Fibroblast of the aortic adventitia (primary cell): ENCODE measurements around the gene KCNQ2. TPM values are rescaled to one million over a fixed set of nuclear protein-coding genes. Genes with fewer than 3 reads are reported as not detected.

Experiments used
- DNase-seq: peaks from one replicate; pipeline ENCODE4 v3.0.0-alpha.2; 2010; ENCODE audit warnings: low read depth
- H3K4me3 ChIP-seq: 2 replicates; pipeline ENCODE4 v1.5.1; 2011; ENCODE audit warnings: low read depth, mild to moderate bottlenecking, control low read depth, low read length, moderate library complexity
- total RNA-seq: library from RNA; depleted of rRNA; stranded (reverse); fragments of >200 nt; gene quantifications from 2 replicates; pipeline ENCODE4 v1.2.3, GENCODE V29; 2012; ENCODE audit warnings: low replicate concordance
- TF ChIP-seq, protein P1 (sequence below): IDR thresholded peaks from 2 replicates; pipeline ENCODE4 v1.5.1; 2011; ENCODE audit warnings: mild to moderate bottlenecking, low read length, control low read depth, inconsistent platforms; ENCODE audit not compliant: insufficient read depth

KCNQ2 gene
- total RNA-seq, 1 donor = not detected

DNA sequence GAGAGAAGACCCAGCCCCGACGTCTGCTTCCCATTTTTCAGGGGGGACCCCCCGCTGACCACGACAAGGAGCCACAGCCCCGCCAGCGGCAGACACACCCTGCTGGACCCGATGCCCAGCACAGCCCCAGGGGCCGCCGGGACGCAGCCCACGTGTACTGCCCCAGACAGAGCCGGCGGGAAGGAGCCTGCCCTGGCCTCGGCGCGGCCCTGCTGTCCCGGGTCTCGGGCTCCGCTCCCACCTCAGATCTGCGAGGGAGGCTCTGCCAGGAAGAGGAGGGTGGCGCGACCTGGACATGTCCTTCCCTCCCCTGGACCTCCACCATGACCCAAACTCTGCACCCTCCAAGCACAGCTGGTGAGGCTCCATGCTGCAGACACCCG, 54.7 kb downstream of the KCNQ2 start:
- TF ChIP-seq, protein P1, sequence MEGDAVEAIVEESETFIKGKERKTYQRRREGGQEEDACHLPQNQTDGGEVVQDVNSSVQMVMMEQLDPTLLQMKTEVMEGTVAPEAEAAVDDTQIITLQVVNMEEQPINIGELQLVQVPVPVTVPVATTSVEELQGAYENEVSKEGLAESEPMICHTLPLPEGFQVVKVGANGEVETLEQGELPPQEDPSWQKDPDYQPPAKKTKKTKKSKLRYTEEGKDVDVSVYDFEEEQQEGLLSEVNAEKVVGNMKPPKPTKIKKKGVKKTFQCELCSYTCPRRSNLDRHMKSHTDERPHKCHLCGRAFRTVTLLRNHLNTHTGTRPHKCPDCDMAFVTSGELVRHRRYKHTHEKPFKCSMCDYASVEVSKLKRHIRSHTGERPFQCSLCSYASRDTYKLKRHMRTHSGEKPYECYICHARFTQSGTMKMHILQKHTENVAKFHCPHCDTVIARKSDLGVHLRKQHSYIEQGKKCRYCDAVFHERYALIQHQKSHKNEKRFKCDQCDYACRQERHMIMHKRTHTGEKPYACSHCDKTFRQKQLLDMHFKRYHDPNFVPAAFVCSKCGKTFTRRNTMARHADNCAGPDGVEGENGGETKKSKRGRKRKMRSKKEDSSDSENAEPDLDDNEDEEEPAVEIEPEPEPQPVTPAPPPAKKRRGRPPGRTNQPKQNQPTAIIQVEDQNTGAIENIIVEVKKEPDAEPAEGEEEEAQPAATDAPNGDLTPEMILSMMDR = no peak
- DNase-seq = no peak
- no peak overlapping the region for H3K4me3 ChIP-seq

- TF ChIP-seq, protein P1 = no peak
- no peak for DNase-seq
- H3K4me3 ChIP-seq = no peak overlapping the region
These were observed 55.2 kb downstream of the KCNQ2 start for GRCh38 chr20:63417097-63417737.

DNA sequence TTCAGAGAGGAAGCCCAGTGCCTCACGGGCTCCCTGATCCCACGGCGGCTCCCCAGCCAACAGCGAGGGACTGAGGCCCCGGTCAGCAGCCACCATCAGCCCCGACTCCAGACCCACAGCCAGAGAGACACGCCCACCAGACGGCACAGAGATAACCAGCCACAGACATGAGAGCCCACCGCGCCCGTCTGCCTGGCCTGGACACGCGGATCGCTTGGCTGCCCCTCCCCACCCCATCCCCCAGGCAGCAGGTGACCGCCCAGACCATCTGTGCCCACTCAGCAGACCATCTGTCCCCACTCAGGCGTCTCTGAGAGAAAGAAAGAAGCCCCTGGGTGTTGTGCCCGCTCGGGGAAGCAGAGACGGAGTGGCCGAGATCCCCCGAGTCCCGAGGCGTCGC, 55.8 kb downstream of the KCNQ2 start:
- no peak for DNase-seq
- TF ChIP-seq, protein P1 = no peak
- no peak overlapping the region for H3K4me3 ChIP-seq

GRCh38 chr20:63415647-63416391, 56.6 kb downstream of the KCNQ2 start:
- TF ChIP-seq, protein P1 = no peak
- no peak overlapping the region for H3K4me3 ChIP-seq
- DNase-seq = no peak

- no peak for DNase-seq
- no peak overlapping the region for H3K4me3 ChIP-seq
- TF ChIP-seq, protein P1 = no peak
These were observed 57.6 kb downstream of the KCNQ2 start for GRCh38 chr20:63414720-63415430.

DNA sequence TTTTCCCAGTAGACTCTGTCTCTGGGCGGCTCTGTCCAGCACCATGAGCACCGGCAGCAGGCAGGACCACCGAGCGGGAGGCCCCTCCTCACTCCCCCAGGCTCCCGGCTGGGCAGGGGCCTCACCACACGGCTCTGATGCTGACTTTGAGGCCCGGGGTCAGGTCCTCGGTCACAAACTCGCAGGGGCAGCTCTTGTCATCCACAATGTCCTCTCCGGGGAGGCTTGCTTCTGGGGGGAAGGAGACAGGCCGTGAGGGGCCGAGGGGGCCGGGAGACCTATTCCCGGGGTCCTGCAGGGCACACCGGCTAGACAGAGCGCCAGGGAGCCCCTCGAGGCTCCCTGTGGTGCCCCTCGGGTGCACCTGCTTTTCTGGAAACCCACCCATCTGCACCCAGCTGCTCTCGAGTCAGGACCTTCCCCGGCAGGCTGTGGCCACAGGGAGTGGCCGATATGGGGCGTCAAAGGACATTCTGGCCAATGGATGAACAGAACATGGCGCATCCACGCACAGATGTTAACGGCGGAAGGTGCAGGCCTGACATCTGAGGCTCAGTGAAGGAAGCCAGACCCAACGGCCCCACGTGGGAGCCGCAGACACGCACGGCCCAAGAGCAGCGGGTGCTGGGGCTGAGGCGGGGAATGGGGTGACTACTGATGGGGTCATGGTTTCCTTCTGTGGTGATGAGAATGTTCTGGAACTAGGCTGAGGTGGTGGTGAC, 58.3 kb downstream of the KCNQ2 start:
- DNase-seq = no peak
- TF ChIP-seq, protein P1 = no peak
- H3K4me3 ChIP-seq = no peak overlapping the region
